ENCODE results near the gene TC2N. TPM values are rescaled to one million over a fixed set of nuclear protein-coding genes. Genes with fewer than 3 reads are reported as not detected.

TC2N gene
- total and polyA plus RNA-seq, 2 of the 4 experiments (the other 2 are of a cell fraction): 0.03 to 0.18 TPM

GRCh38 chr14:91748049-91748448, 119.3 kb downstream of the TC2N start:
- no peak for DNase-seq
- H2BK15ac ChIP-seq (ENCODE audit: low read depth, low read length): no peak overlapping the region
- H3K27ac ChIP-seq (ENCODE audit: insufficient read depth, low read length): no peak overlapping the region
- H2AFZ ChIP-seq (replicated peaks; ENCODE audit: low read length, poor library complexity): no peak overlapping the region
- H3K4me3 ChIP-seq (ENCODE audit: insufficient read depth, low read depth, low read length): no peak overlapping the region
- no peak overlapping the region for H4K5ac ChIP-seq (ENCODE audit: low read depth, low read length)
- H2BK120ac ChIP-seq (ENCODE audit: low read depth, low read length): no peak overlapping the region
- no CpG with 5 or more reads among the region's 2 CpGs for WGBS, 2 experiments (ENCODE audit: extremely low coverage in 2 of 2, insufficient read length in 1 of 2)
- CTCF ChIA-PET: no interaction called here
- H3K56ac ChIP-seq (ENCODE audit: extremely low read depth, insufficient read depth, low read length): no peak overlapping the region
- H4K20me1 ChIP-seq (ENCODE audit: insufficient read depth, low read length): no peaks in the 10 kb centered on the region
- in situ Hi-C loops (cut with MboI; ENCODE audit: low sequenced_read_pairs): no loop called here
- no peak overlapping the region for H2AK9ac ChIP-seq (replicated peaks; ENCODE audit: low read depth, low read length, poor library complexity)
- no peak overlapping the region for H3K14ac ChIP-seq (replicated peaks; ENCODE audit: low read depth, low read length)
- H4K91ac ChIP-seq (ENCODE audit: insufficient read depth, low read depth, low read length): no peak overlapping the region
- no peak overlapping the region for H2BK5ac ChIP-seq (ENCODE audit: low read depth, low read length, poor library complexity, severe bottlenecking)
- H3K4me2 ChIP-seq (ENCODE audit: low read depth, low read length): no peak overlapping the region
- H3K9me3 ChIP-seq (ENCODE audit: control insufficient read depth, insufficient read depth, low read length): no peaks in the 10 kb centered on the region
- no peak overlapping the region for H2BK20ac ChIP-seq (ENCODE audit: low read depth, low read length)
- TF ChIP-seq CTCF (conservative IDR thresholded peaks at IDR 0.05; ENCODE audit: low read depth, low read length) (no peak), ELK1 (IDR thresholded peaks at IDR 0.05; ENCODE audit: borderline replicate concordance, low read depth, low read length) (no peak), NFE2L2 (IDR thresholded peaks at IDR 0.05; ENCODE audit: low read depth, low read length) (no peak), BHLHE40 (IDR thresholded peaks at IDR 0.05; ENCODE audit: low read depth, low read length) (no peak), CEBPB (IDR thresholded peaks at IDR 0.05; ENCODE audit: low read depth, low read length) (no peak), MXI1 (IDR thresholded peaks at IDR 0.05; ENCODE audit: borderline replicate concordance, low read depth, low read length) (no peak), MAFK (IDR thresholded peaks at IDR 0.05; ENCODE audit: low read depth, low read length) (no peak), RCOR1 (IDR thresholded peaks at IDR 0.05; ENCODE audit: insufficient replicate concordance, low read length) (no peak), MAZ (IDR thresholded peaks at IDR 0.05; ENCODE audit: borderline replicate concordance, low read depth, low read length) (no peak)
- POLR2A ChIA-PET (ENCODE audit: unreplicated experiment): no interaction called here
- H3K9ac ChIP-seq (ENCODE audit: low read depth, low read length): no peak overlapping the region
- no peak overlapping the region for H4K8ac ChIP-seq (ENCODE audit: low read depth in 2 of 2, low read length in 2 of 2)
- no peaks in the 10 kb centered on the region for H3K36me3 ChIP-seq (ENCODE audit: control insufficient read depth, insufficient read depth, low read length)
- no peaks in the 10 kb centered on the region for H3K4me1 ChIP-seq (ENCODE audit: control insufficient read depth, insufficient read depth, low read length)
- H2AK5ac ChIP-seq (ENCODE audit: low read depth, low read length): no peak overlapping the region
- H3K79me1 ChIP-seq (ENCODE audit: low read depth in 1 of 2, low read length in 2 of 2): no peaks in the 10 kb centered on the region
- no peak overlapping the region for H3K4ac ChIP-seq (ENCODE audit: low read depth, low read length)
- no peak for ATAC-seq (ENCODE audit: low read depth)
- no TSS peak for BruUV-seq (replicated peaks)
- H3K18ac ChIP-seq (ENCODE audit: low read depth, low read length): no peak overlapping the region
- no peak overlapping the region for H3K23ac ChIP-seq (ENCODE audit: low read depth, low read length)
- dilution Hi-C loops (cut with HindIII; ENCODE audit: low sequenced_read_pairs, unreplicated experiment): no loop called here
- no peaks in the 10 kb centered on the region for H3K9me1 ChIP-seq (ENCODE audit: insufficient read depth, low read length)
- intact Hi-C loops (cut with micrococcal nuclease): no loop called here
- H3K27me3 ChIP-seq (ENCODE audit: control insufficient read depth, insufficient read depth, low read length): 0 out of 2 replicates have a peak, but pooled peaks cover 1% of the 10 kb centered on the region
